Measurements from ENCODE around the gene FHIT.

Gene FHIT

DNA sequence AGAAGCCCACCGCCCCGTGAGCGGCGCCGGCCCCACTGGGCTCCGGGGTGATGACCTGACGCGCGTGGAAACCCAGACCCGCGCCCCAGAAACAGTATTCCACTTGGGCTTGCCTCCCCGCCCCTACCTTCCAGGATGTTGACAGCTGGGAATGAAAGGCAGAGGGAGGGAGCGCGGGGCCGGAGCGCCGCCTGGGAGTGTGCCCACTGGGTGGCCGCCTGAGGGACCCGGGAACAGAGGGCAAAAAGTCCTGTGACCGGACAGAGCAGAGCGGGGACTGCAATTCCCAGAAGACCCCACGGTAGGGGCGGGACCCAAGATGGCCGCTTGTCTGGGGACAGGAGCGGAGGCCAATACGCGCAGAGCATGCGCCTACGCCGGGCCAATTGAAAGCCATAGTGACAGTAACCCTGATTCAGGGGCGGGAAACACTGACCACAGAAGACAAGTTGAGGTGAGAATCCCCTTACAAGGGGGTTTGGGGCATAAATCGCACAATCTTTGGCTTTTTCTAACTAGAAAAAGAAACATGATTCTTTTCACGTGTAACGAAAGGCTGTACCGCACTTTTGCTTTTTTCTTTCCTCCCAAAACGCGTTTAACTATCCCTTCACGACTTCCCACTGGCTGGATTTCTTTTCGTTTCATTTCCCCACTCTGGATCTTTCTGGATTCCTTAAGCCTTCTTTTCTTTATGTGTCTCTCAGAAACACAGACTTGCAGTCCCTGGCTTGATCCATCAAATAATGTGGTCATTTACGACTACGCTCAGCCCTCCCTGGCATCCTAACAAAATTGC is at the start of gene FHIT:
Gene FHIT (minus strand): TSS at position 279 of the 799 bp plus-strand sequence.
- H3K4me2 ChIP-seq (ENCODE audit: low read depth, low read length, poor library complexity, severe bottlenecking) = peak within 1 kb of the TSS; percentile 95
- peak within 1 kb of the TSS; percentile 99 for H2AFZ ChIP-seq (ENCODE audit: low read depth, low read length, severe bottlenecking)
- H3K9me3 ChIP-seq (ENCODE audit: insufficient read depth, low read length) = no peaks in the 10 kb centered on the region
- no peaks in the 10 kb centered on the region for H4K20me1 ChIP-seq (ENCODE audit: low read depth, low read length)
- no peaks in the 10 kb centered on the region for H3K36me3 ChIP-seq (ENCODE audit: low read length)
- H3K27ac ChIP-seq (ENCODE audit: low read depth, low read length) = peak within 1 kb of the TSS; percentile 46
- H3K27me3 ChIP-seq (ENCODE audit: low read length) = no peaks in the 10 kb centered on the region
- H3K9ac ChIP-seq (ENCODE audit: low read length) = peak within 1 kb of the TSS; percentile 73
- peak within 1 kb of the TSS; percentile 74 for H3K4me3 ChIP-seq (ENCODE audit: insufficient read depth, low read length, poor library complexity, severe bottlenecking)
- TF ChIP-seq EZH2phosphoT487 (conservative IDR thresholded peaks at IDR 0.05; ENCODE audit: low read length) = no peak
- TF ChIP-seq, protein P1, sequence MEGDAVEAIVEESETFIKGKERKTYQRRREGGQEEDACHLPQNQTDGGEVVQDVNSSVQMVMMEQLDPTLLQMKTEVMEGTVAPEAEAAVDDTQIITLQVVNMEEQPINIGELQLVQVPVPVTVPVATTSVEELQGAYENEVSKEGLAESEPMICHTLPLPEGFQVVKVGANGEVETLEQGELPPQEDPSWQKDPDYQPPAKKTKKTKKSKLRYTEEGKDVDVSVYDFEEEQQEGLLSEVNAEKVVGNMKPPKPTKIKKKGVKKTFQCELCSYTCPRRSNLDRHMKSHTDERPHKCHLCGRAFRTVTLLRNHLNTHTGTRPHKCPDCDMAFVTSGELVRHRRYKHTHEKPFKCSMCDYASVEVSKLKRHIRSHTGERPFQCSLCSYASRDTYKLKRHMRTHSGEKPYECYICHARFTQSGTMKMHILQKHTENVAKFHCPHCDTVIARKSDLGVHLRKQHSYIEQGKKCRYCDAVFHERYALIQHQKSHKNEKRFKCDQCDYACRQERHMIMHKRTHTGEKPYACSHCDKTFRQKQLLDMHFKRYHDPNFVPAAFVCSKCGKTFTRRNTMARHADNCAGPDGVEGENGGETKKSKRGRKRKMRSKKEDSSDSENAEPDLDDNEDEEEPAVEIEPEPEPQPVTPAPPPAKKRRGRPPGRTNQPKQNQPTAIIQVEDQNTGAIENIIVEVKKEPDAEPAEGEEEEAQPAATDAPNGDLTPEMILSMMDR (IDR thresholded peaks at IDR 0.05; ENCODE audit: insufficient read depth, low read length, poor library complexity, severe bottlenecking) = no peak
- H3K9me2 ChIP-seq (replicated peaks; ENCODE audit: insufficient read depth, low read length) = no peaks in the 10 kb centered on the region
- H3K79me2 ChIP-seq (ENCODE audit: insufficient read depth, low read length) = no peaks in the 10 kb centered on the region
- H3F3A ChIP-seq (ENCODE audit: insufficient read depth) = no peaks in the 10 kb centered on the region

DNA sequence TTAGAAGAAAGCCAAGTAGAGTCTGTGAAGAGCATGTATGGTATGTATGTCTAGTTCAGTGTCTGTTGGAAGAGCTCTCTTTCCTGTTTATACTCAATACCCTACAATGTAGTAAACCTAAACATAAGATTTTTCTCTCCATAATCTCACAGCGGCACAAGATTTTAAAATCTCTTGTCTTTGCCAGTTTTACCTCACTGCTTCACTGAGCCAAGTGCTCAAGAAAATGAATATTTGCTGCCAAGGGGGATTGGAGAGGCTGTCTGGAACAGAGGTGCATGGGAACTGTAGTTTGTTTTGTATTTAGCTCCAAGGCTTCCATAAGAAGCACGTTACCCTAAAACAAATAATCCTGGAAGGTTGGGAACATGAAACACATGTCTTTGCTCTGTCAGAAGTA is 49.5 kb upstream of the FHIT start:
- Histone ChIP-seq H3K4me3 (ENCODE audit: insufficient read depth, low read length, poor library complexity, severe bottlenecking) (no peak overlapping the region), H2AFZ (ENCODE audit: low read depth, low read length, severe bottlenecking) (no peak overlapping the region), H3K36me3 (ENCODE audit: low read length) (no peaks in the 10 kb centered on the region), H3F3A (ENCODE audit: insufficient read depth) (no peaks in the 10 kb centered on the region), H3K27ac (ENCODE audit: low read depth, low read length) (no peak overlapping the region), H3K9ac (ENCODE audit: low read length) (no peak overlapping the region), H4K20me1 (ENCODE audit: low read depth, low read length) (no peaks in the 10 kb centered on the region), H3K9me3 (ENCODE audit: insufficient read depth, low read length) (no peaks in the 10 kb centered on the region), H3K9me2 (replicated peaks; ENCODE audit: insufficient read depth, low read length) (no peaks in the 10 kb centered on the region), H3K79me2 (ENCODE audit: insufficient read depth, low read length) (no peaks in the 10 kb centered on the region), H3K27me3 (ENCODE audit: low read length) (no peaks in the 10 kb centered on the region), H3K4me2 (ENCODE audit: low read depth, low read length, poor library complexity, severe bottlenecking) (no peak overlapping the region)
- TF ChIP-seq, protein P1 (IDR thresholded peaks at IDR 0.05; ENCODE audit: insufficient read depth, low read length, poor library complexity, severe bottlenecking) = no peak
- no peak for TF ChIP-seq EZH2phosphoT487 (conservative IDR thresholded peaks at IDR 0.05; ENCODE audit: low read length)

GRCh38 chr3:61300006-61300380 is 48.7 kb upstream of the FHIT start:
- Histone ChIP-seq H3K9me2 (replicated peaks; ENCODE audit: insufficient read depth, low read length) (no peaks in the 10 kb centered on the region), H3K27ac (ENCODE audit: low read depth, low read length) (no peak overlapping the region), H3K79me2 (ENCODE audit: insufficient read depth, low read length) (no peaks in the 10 kb centered on the region), H3K36me3 (ENCODE audit: low read length) (no peaks in the 10 kb centered on the region), H3K9me3 (ENCODE audit: insufficient read depth, low read length) (no peaks in the 10 kb centered on the region), H3K4me3 (ENCODE audit: insufficient read depth, low read length, poor library complexity, severe bottlenecking) (no peak overlapping the region), H3F3A (ENCODE audit: insufficient read depth) (no peaks in the 10 kb centered on the region), H3K4me2 (ENCODE audit: low read depth, low read length, poor library complexity, severe bottlenecking) (no peak overlapping the region), H3K9ac (ENCODE audit: low read length) (no peak overlapping the region), H3K27me3 (ENCODE audit: low read length) (no peaks in the 10 kb centered on the region), H4K20me1 (ENCODE audit: low read depth, low read length) (no peaks in the 10 kb centered on the region), H2AFZ (ENCODE audit: low read depth, low read length, severe bottlenecking) (no peak overlapping the region)
- TF ChIP-seq, protein P1 (IDR thresholded peaks at IDR 0.05; ENCODE audit: insufficient read depth, low read length, poor library complexity, severe bottlenecking) = no peak
- TF ChIP-seq EZH2phosphoT487 (conservative IDR thresholded peaks at IDR 0.05; ENCODE audit: low read length) = no peak
